GM12878 (cell line): ENCODE data around the gene FHL1. TPM values are rescaled to one million over a fixed set of nuclear protein-coding genes. Genes with fewer than 3 reads are reported as not detected.

Experiments used
- BCL11A ChIP-seq: IDR thresholded peaks from 2 replicates; pipeline ENCODE4 v1.6.1; 2011; ENCODE audit warnings: low read depth, low read length
- PAX5 ChIP-seq: IDR thresholded peaks from 2 replicates; pipeline ENCODE4 v1.6.1; 2011; ENCODE audit warnings: low read depth, low read length, borderline replicate concordance
- SMAD1 ChIP-seq: fragments of 450-650 bp; IDR thresholded peaks from 2 replicates; pipeline ENCODE4 v1.6.1; 2018; ENCODE audit warnings: mild to moderate bottlenecking, low read depth; ENCODE audit not compliant: partially characterized antibody
- TCF3 ChIP-seq: IDR thresholded peaks from 2 replicates; pipeline ENCODE4 v1.6.1; 2012; ENCODE audit warnings: low read depth, mild to moderate bottlenecking, low read length, borderline replicate concordance; ENCODE audit not compliant: insufficient read depth
- YY1 ChIP-seq: IDR thresholded peaks from 2 replicates; pipeline ENCODE4 v1.6.1; 2011; ENCODE audit warnings: low read depth, mild to moderate bottlenecking, low read length
- polyA plus RNA-seq, 11 experiments: library from polyadenylated mRNA; depleted of rRNA in 4 of 11; unstranded in 6 of 11; stranded (reverse) in 5 of 11; fragments of >200 nt; fragmentation: Nextera tagmentation in 4 of 11; fragmentation: Illumina TruSeq in 1 of 11; extraction: Ambion mirVana in 4 of 11; extraction: Trizol in 1 of 11; gene quantifications; 1 replicate in 1 of 11; 2 replicates in 10 of 11; pipeline versions ENCODE4 v1.2.1 to v1.2.3, GENCODE V29; 2011 to 2016; ENCODE audit warnings: inconsistent platforms in 2 of 11, missing spikeins in 2 of 11, low read depth in 1 of 11
- total RNA-seq, 4 experiments: library from RNA; depleted of rRNA in 3 of 4; stranded (reverse); fragments of >200 nt in 3 of 4; fragmentation: Illumina TruSeq in 1 of 4; extraction: Trizol in 1 of 4; gene quantifications; 2 replicates each; pipeline versions ENCODE4 v1.2.1 to v1.2.3, GENCODE V29; 2013 to 2021
- TF ChIP-seq, protein P1 (sequence below): IDR thresholded peaks from 2 replicates; pipeline ENCODE4 v1.6.1; 2012; ENCODE audit warnings: low read depth, low read length, improper control_type of control experiment
- TF ChIP-seq, protein P2 (sequence below): fragments of 450-650 bp; IDR thresholded peaks from 2 replicates; pipeline ENCODE4 v1.6.1; 2017; ENCODE audit warnings: mild to moderate bottlenecking, moderate library complexity
- TF ChIP-seq, protein P3 (sequence below): IDR thresholded peaks from 2 replicates; pipeline ENCODE4 v1.6.1; 2012; ENCODE audit warnings: improper control_type of control experiment, low read depth, low read length; ENCODE audit not compliant: insufficient replicate concordance

The FHL1 gene
- total and polyA plus RNA-seq, 10 of the 15 experiments (the other 5 are each of a cell fraction or from before 2014, with no cell fraction given), result 0.13 to 0.59 (median 0.34) TPM; not detected in 1

DNA sequence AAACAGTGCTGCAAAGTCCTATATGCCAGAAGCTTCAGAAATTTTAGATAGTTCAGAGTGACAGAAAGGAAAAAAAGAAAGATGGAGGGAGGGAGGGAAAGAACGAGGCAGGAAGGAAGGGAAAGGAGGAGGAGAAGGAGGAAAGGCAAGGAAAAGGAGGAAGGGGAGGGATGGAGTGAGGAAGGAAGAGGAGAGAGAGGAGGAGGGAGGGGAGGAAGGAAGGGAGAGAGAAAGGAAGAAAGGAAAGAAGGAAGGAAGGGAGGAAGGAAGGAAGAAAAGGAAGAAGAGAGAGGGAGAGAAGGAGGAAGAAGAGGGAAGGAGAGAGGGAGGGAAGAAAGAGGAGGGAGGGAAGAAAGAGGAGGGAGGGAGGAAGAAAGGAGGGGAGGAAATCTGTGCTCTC is 42.4 kb upstream of the FHL1 start (continued):
- TF ChIP-seq TCF3 (no peak), SMAD1 (no peak), PAX5 (no peak), YY1 (no peak), BCL11A (no peak)
- TF ChIP-seq, protein P1, sequence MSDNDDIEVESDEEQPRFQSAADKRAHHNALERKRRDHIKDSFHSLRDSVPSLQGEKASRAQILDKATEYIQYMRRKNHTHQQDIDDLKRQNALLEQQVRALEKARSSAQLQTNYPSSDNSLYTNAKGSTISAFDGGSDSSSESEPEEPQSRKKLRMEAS, result no peak
- TF ChIP-seq, protein P2, sequence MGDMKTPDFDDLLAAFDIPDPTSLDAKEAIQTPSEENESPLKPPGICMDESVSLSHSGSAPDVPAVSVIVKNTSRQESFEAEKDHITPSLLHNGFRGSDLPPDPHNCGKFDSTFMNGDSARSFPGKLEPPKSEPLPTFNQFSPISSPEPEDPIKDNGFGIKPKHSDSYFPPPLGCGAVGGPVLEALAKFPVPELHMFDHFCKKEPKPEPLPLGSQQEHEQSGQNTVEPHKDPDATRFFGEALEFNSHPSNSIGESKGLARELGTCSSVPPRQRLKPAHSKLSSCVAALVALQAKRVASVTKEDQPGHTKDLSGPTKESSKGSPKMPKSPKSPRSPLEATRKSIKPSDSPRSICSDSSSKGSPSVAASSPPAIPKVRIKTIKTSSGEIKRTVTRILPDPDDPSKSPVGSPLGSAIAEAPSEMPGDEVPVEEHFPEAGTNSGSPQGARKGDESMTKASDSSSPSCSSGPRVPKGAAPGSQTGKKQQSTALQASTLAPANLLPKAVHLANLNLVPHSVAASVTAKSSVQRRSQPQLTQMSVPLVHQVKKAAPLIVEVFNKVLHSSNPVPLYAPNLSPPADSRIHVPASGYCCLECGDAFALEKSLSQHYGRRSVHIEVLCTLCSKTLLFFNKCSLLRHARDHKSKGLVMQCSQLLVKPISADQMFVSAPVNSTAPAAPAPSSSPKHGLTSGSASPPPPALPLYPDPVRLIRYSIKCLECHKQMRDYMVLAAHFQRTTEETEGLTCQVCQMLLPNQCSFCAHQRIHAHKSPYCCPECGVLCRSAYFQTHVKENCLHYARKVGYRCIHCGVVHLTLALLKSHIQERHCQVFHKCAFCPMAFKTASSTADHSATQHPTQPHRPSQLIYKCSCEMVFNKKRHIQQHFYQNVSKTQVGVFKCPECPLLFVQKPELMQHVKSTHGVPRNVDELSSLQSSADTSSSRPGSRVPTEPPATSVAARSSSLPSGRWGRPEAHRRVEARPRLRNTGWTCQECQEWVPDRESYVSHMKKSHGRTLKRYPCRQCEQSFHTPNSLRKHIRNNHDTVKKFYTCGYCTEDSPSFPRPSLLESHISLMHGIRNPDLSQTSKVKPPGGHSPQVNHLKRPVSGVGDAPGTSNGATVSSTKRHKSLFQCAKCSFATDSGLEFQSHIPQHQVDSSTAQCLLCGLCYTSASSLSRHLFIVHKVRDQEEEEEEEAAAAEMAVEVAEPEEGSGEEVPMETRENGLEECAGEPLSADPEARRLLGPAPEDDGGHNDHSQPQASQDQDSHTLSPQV, result no peak
- TF ChIP-seq, protein P3, sequence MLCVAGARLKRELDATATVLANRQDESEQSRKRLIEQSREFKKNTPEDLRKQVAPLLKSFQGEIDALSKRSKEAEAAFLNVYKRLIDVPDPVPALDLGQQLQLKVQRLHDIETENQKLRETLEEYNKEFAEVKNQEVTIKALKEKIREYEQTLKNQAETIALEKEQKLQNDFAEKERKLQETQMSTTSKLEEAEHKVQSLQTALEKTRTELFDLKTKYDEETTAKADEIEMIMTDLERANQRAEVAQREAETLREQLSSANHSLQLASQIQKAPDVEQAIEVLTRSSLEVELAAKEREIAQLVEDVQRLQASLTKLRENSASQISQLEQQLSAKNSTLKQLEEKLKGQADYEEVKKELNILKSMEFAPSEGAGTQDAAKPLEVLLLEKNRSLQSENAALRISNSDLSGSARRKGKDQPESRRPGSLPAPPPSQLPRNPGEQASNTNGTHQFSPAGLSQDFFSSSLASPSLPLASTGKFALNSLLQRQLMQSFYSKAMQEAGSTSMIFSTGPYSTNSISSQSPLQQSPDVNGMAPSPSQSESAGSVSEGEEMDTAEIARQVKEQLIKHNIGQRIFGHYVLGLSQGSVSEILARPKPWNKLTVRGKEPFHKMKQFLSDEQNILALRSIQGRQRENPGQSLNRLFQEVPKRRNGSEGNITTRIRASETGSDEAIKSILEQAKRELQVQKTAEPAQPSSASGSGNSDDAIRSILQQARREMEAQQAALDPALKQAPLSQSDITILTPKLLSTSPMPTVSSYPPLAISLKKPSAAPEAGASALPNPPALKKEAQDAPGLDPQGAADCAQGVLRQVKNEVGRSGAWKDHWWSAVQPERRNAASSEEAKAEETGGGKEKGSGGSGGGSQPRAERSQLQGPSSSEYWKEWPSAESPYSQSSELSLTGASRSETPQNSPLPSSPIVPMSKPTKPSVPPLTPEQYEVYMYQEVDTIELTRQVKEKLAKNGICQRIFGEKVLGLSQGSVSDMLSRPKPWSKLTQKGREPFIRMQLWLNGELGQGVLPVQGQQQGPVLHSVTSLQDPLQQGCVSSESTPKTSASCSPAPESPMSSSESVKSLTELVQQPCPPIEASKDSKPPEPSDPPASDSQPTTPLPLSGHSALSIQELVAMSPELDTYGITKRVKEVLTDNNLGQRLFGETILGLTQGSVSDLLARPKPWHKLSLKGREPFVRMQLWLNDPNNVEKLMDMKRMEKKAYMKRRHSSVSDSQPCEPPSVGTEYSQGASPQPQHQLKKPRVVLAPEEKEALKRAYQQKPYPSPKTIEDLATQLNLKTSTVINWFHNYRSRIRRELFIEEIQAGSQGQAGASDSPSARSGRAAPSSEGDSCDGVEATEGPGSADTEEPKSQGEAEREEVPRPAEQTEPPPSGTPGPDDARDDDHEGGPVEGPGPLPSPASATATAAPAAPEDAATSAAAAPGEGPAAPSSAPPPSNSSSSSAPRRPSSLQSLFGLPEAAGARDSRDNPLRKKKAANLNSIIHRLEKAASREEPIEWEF, result no peak
